OCI-LY3 (cell line): ENCODE measurements around the gene LINS1.

Source experiments
- H2AFZ ChIP-seq: fragments of 200-600, 300-600 bp; shearing (Covaris generic); 2 replicates; pipeline ENCODE4 v1.6.0; 2014; ENCODE audit warnings: antibody characterized with exemption, low read depth, low read length
- H3K27ac ChIP-seq: fragments of 200-600, 300-600 bp; sonication (generic); 2 replicates; pipeline ENCODE4 v1.5.1; 2014; ENCODE audit warnings: mild to moderate bottlenecking, low read length, moderate library complexity, mixed read lengths
- H3K27me3 ChIP-seq: fragments of 200-600, 300-600 bp; sonication (generic); 2 replicates; pipeline ENCODE4 v1.6.1; 2014; ENCODE audit warnings: low read depth, low read length, mixed read lengths
- H3K36me3 ChIP-seq: fragments of 200-600, 300-600 bp; sonication (generic); replicated peaks from 2 replicates; pipeline ENCODE3; 2014; ENCODE audit warnings: low read depth, low read length, mixed read lengths
- H3K4me1 ChIP-seq: fragments of 300-600, 200-600 bp; sonication (generic); 2 replicates; pipeline ENCODE4 v1.6.1; 2014; ENCODE audit warnings: low read length, mixed read lengths
- H3K4me2 ChIP-seq: fragments of 200-600, 300-600 bp; sonication (generic); 2 replicates; pipeline ENCODE4 v1.6.1; 2014; ENCODE audit warnings: low read length, mixed read lengths
- H3K4me3 ChIP-seq: fragments of 300-600, 200-600 bp; sonication (generic); 2 replicates; pipeline ENCODE4 v1.5.1; 2014; ENCODE audit warnings: antibody characterized with exemption, mild to moderate bottlenecking, low read length, moderate library complexity
- H3K79me2 ChIP-seq: fragments of 300-600, 200-600 bp; shearing (Covaris generic); 2 replicates; pipeline ENCODE4 v1.6.1; 2014; ENCODE audit warnings: mild to moderate bottlenecking, low read length, mixed read lengths
- H3K9ac ChIP-seq: fragments of 300-600, 200-600 bp; shearing (Covaris generic); 2 replicates; pipeline ENCODE4 v1.6.0; 2014; ENCODE audit warnings: mild to moderate bottlenecking, low read length, moderate library complexity
- H3K9me3 ChIP-seq: fragments of 200-600, 300-600 bp; shearing (Covaris generic); 2 replicates; pipeline ENCODE4 v1.6.1; 2014; ENCODE audit warnings: low read length, mixed read lengths; ENCODE audit not compliant: insufficient read depth
- H4K20me1 ChIP-seq: fragments of 200-600, 300-600 bp; sonication (generic); 2 replicates; pipeline ENCODE4 v1.6.1; 2016; ENCODE audit warnings: low read length, mixed read lengths; ENCODE audit not compliant: insufficient read depth
- EZH2phosphoT487 ChIP-seq: fragments of 200-600 bp; shearing (Covaris generic); IDR thresholded peaks from 2 replicates; pipeline ENCODE4 v1.6.1; 2018; ENCODE audit warnings: antibody characterized with exemption, mixed run types, low read depth
- TF ChIP-seq, protein P1 (sequence below): fragments of 200-600, 300-600 bp; sonication (generic); IDR thresholded peaks from 2 replicates; pipeline ENCODE4 v1.5.1; 2014; ENCODE audit warnings: antibody characterized with exemption, low read length, low read depth

LINS1 gene

DNA sequence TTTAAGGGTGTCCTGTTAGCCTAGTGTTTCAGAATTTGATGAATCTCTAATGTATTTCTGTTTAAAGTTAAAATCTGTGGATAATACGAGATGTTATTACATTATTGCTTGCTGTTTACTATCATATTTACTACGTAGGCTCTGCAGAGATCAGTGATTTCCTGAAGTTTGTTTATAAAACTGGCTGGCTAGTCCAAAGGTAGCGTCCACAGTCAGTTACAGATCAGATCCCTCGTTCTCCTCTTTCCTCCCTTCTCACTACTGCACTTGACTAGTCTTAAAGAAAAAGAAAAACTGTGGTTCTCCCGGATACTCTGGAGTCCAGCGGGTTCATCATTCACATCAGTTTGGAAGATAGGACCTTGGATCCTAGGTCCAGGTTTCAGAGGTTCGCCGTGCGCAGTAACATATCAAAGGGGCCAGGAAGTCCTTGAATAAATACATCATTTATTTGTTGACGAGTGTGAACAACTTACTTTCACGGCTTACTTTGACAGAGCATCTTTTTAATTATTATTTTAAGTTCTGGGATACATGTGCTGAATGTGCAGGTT, 36.3 kb upstream of the LINS1 start:
- Histone ChIP-seq H3K9me3 (no peaks in the 10 kb centered on the region), H2AFZ (no peak overlapping the region), H3K36me3 (peaks cover 5% of the 10 kb centered on the region), H3K9ac (no peak overlapping the region), H3K4me1 (no peaks in the 10 kb centered on the region), H3K79me2 (peaks cover 62% of the 10 kb centered on the region), H3K4me3 (no peak overlapping the region), H3K27me3 (no peaks in the 10 kb centered on the region), H3K4me2 (no peak overlapping the region), H3K27ac (no peak overlapping the region), H4K20me1 (peaks cover 63% of the 10 kb centered on the region)
- no peak for TF ChIP-seq EZH2phosphoT487
- TF ChIP-seq, protein P1, sequence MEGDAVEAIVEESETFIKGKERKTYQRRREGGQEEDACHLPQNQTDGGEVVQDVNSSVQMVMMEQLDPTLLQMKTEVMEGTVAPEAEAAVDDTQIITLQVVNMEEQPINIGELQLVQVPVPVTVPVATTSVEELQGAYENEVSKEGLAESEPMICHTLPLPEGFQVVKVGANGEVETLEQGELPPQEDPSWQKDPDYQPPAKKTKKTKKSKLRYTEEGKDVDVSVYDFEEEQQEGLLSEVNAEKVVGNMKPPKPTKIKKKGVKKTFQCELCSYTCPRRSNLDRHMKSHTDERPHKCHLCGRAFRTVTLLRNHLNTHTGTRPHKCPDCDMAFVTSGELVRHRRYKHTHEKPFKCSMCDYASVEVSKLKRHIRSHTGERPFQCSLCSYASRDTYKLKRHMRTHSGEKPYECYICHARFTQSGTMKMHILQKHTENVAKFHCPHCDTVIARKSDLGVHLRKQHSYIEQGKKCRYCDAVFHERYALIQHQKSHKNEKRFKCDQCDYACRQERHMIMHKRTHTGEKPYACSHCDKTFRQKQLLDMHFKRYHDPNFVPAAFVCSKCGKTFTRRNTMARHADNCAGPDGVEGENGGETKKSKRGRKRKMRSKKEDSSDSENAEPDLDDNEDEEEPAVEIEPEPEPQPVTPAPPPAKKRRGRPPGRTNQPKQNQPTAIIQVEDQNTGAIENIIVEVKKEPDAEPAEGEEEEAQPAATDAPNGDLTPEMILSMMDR = no peak

DNA sequence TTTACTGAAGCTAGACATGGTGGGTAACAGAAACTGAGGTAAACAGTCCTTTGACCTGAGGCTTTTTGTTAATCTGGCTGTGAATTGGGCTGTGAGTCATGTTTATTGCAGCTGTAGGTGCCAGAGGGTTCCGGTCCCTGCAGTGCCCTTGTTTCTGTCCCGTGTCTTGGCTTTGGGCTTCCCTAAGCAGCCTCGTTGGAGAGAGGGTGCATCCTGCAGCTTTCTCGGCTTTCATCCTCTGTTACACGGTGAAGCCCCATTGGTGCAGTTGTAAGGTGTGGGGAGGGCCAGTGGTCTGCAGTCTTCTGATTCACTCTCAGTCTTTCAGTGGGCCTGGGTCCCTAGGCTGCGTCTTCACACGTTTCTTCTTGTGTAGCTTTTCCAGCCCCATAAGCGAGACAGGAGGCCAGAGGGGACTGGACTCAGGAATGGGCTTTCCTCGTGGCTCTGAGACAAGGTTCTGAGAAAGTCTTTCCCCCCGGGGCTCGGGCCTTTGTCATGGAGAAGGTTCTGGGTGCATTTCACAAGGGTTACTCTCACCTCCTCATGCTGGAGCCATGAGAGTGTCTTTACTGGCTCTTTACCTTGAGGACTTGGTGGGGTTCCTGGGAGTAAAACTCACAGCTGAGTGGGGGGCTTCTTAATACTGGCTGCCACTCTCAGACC, 33.6 kb upstream of the LINS1 start:
- Histone ChIP-seq H3K79me2 (peaks cover 51% of the 10 kb centered on the region), H3K4me2 (no peak overlapping the region), H4K20me1 (peaks cover 47% of the 10 kb centered on the region), H3K9ac (no peak overlapping the region), H3K27ac (no peak overlapping the region), H3K36me3 (peaks cover 18% of the 10 kb centered on the region), H3K4me3 (no peak overlapping the region), H3K4me1 (no peaks in the 10 kb centered on the region), H3K27me3 (no peaks in the 10 kb centered on the region), H3K9me3 (no peaks in the 10 kb centered on the region), H2AFZ (no peak overlapping the region)
- TF ChIP-seq, protein P1 = no peak
- no peak for TF ChIP-seq EZH2phosphoT487

- no peak overlapping the region for H3K4me2 ChIP-seq
- H3K27me3 ChIP-seq = no peaks in the 10 kb centered on the region
- H3K4me3 ChIP-seq = no peak overlapping the region
- no peaks in the 10 kb centered on the region for H3K4me1 ChIP-seq
- H2AFZ ChIP-seq = no peak overlapping the region
- H3K79me2 ChIP-seq = peaks cover 47% of the 10 kb centered on the region
- peaks cover 42% of the 10 kb centered on the region for H4K20me1 ChIP-seq
- H3K27ac ChIP-seq = no peak overlapping the region
- peaks cover 29% of the 10 kb centered on the region for H3K36me3 ChIP-seq
- H3K9me3 ChIP-seq = no peaks in the 10 kb centered on the region
- TF ChIP-seq, protein P1 = no peak
- TF ChIP-seq EZH2phosphoT487 = no peak
- no peak overlapping the region for H3K9ac ChIP-seq
Measured at GRCh38 chr15:100633763-100634075, 31.7 kb upstream of the LINS1 start.

- TF ChIP-seq EZH2phosphoT487 = no peak
- TF ChIP-seq, protein P1 = no peak
- Histone ChIP-seq H3K4me1 (0 out of 2 replicates have a peak, but pooled peaks cover 3% of the 10 kb centered on the region), H4K20me1 (peaks cover 39% of the 10 kb centered on the region), H3K4me3 (no peak overlapping the region), H3K9ac (no peak overlapping the region), H3K79me2 (peaks cover 36% of the 10 kb centered on the region), H3K36me3 (peaks cover 29% of the 10 kb centered on the region), H3K4me2 (no peak overlapping the region), H3K27me3 (no peaks in the 10 kb centered on the region), H3K27ac (no peak overlapping the region), H2AFZ (no peak overlapping the region), H3K9me3 (no peaks in the 10 kb centered on the region)
Measured at GRCh38 chr15:100631831-100632230, 29.8 kb upstream of the LINS1 start.
